Measurements from ENCODE around the gene IGF2R.

GRCh38 chr6:159934181-159934580, 34.7 kb upstream of the IGF2R start:
- no peak for TF ChIP-seq EZH2phosphoT487 (IDR thresholded peaks at IDR 0.05; ENCODE audit: low read depth, severe bottlenecking, unreplicated experiment)
- TF ChIP-seq CTCF (IDR thresholded peaks at IDR 0.05; ENCODE audit: poor library complexity): no peak
- no peak for TF ChIP-seq EZH2 (IDR thresholded peaks at IDR 0.05; ENCODE audit: borderline replicate concordance)
